Naive thymus-derived CD4-positive, alpha-beta T cell (primary cell): Measurements from ENCODE around the gene NACC2. TPM values are rescaled to one million over a fixed set of nuclear protein-coding genes. Genes with fewer than 3 reads are reported as not detected.

Source experiments
- ATAC-seq: fragments of 150-1000 bp; cut with Tn5 transposase; 2 replicates; pipeline ENCODE4 v1.10.0; 2021; ENCODE audit warnings: mild to moderate bottlenecking, moderate library complexity
- CTCF ChIA-PET: fragments of 350-600 bp; sonication (Branson Sonifier 250); formaldehyde crosslinking; loops from one replicate; lab custom pipeline; 2021; ENCODE audit warnings: antibody characterized with exemption; lab: Charles Lee
- POLR2A ChIA-PET: fragments of 350-600 bp; sonication (Branson Sonifier 250); formaldehyde crosslinking; loops from one replicate; lab custom pipeline; 2021; ENCODE audit warnings: antibody characterized with exemption, inconsistent platforms; lab: Charles Lee
- DNase-seq, 9 donors: peaks; one replicate each; pipeline versions ENCODE4 v3.0.0 to v3.0.0-alpha.2; 2020 to 2022; ENCODE audit warnings: mixed read lengths in 1 of 9
- H3K27ac ChIP-seq: one replicate; pipeline ENCODE4 v1.7.0; 2013; ENCODE audit warnings: mild to moderate bottlenecking, low read depth, low read length, moderate library complexity
- H3K27me3 ChIP-seq, 2 donors: one replicate each; pipeline ENCODE4 v1.7.0; 2013; ENCODE audit warnings: low read length in 2 of 2, mild to moderate bottlenecking in 2 of 2, moderate library complexity in 2 of 2; ENCODE audit not compliant: control insufficient read depth in 2 of 2, insufficient read depth in 2 of 2
- H3K36me3 ChIP-seq, 3 experiments: 1 replicate in 2 of 3; 2 replicates in 1 of 3; pipeline ENCODE4 v1.7.0; 2013; ENCODE audit warnings: low read length in 3 of 3, mild to moderate bottlenecking in 3 of 3, moderate library complexity in 1 of 3; ENCODE audit not compliant: insufficient read depth in 3 of 3, control insufficient read depth in 2 of 3
- H3K4me1 ChIP-seq, 2 donors: one replicate each; pipeline ENCODE4 v1.7.0; 2013; ENCODE audit warnings: low read length in 2 of 2, mild to moderate bottlenecking in 2 of 2, moderate library complexity in 1 of 2; ENCODE audit not compliant: control insufficient read depth in 2 of 2, insufficient read depth in 2 of 2
- H3K4me3 ChIP-seq: 2 replicates; pipeline ENCODE4 v1.7.0; 2013; ENCODE audit warnings: mild to moderate bottlenecking, low read length
- H3K9me3 ChIP-seq, 3 experiments: 1 replicate in 2 of 3; 2 replicates in 1 of 3; pipeline ENCODE4 v1.7.0; 2013; ENCODE audit warnings: low read length in 3 of 3; ENCODE audit not compliant: control insufficient read depth in 2 of 3
- H3K27ac Mint-ChIP-seq, 9 donors: one replicate each; pipeline ENCODE4 v1.8.0; 2020 to 2022; ENCODE audit warnings: mixed read lengths in 9 of 9, mild to moderate bottlenecking in 8 of 9, moderate library complexity in 5 of 9, inconsistent platforms in 2 of 9
- H3K27me3 Mint-ChIP-seq, 5 donors: one replicate each; pipeline ENCODE4 v1.8.0; 2021 to 2022; ENCODE audit warnings: mixed read lengths in 5 of 5, mild to moderate bottlenecking in 1 of 5
- H3K36me3 Mint-ChIP-seq, 5 donors: one replicate each; pipeline ENCODE4 v1.8.0; 2020 to 2022; ENCODE audit warnings: mixed read lengths in 5 of 5, mild to moderate bottlenecking in 3 of 5, inconsistent platforms in 1 of 5
- H3K4me1 Mint-ChIP-seq, 7 donors: one replicate each; pipeline ENCODE4 v1.8.0; 2020 to 2022; ENCODE audit warnings: mixed read lengths in 7 of 7, mild to moderate bottlenecking in 3 of 7, inconsistent platforms in 1 of 7
- H3K4me3 Mint-ChIP-seq, 10 donors: one replicate each; pipeline ENCODE4 v1.8.0; 2020 to 2022; ENCODE audit warnings: mild to moderate bottlenecking in 10 of 10, mixed read lengths in 10 of 10, moderate library complexity in 6 of 10, inconsistent platforms in 2 of 10
- H3K9me3 Mint-ChIP-seq, 11 donors: one replicate each; pipeline ENCODE4 v1.8.0; 2020 to 2022; ENCODE audit warnings: mixed read lengths in 11 of 11, mild to moderate bottlenecking in 4 of 11, inconsistent platforms in 1 of 11, moderate library complexity in 1 of 11
- intact Hi-C, 2 donors: fragments of 100-400 bp; cut with micrococcal nuclease; formaldehyde crosslinking; loops; one replicate each; pipeline ENCODE4 v1.15.1; 2023
- polyA plus RNA-seq, 2 donors: library from polyadenylated mRNA; unstranded; fragments of 300-500 nt; fragmentation: Illumina TruSeq; gene quantifications; one replicate each; pipeline ENCODE4 v1.2.3, GENCODE V29; 2021
- total RNA-seq, 6 experiments: library from RNA in 5 of 6; stranded (reverse) in 5 of 6; gene quantifications; 1 replicate in 5 of 6; 2 replicates in 1 of 6; pipeline ENCODE4 v1.2.3 and lab custom pipeline; 2021 to 2026

NACC2 gene
- total and polyA plus RNA-seq, 7 experiments from 2014 or later, result 0.92 to 17.7 (median 7.5) TPM

DNA sequence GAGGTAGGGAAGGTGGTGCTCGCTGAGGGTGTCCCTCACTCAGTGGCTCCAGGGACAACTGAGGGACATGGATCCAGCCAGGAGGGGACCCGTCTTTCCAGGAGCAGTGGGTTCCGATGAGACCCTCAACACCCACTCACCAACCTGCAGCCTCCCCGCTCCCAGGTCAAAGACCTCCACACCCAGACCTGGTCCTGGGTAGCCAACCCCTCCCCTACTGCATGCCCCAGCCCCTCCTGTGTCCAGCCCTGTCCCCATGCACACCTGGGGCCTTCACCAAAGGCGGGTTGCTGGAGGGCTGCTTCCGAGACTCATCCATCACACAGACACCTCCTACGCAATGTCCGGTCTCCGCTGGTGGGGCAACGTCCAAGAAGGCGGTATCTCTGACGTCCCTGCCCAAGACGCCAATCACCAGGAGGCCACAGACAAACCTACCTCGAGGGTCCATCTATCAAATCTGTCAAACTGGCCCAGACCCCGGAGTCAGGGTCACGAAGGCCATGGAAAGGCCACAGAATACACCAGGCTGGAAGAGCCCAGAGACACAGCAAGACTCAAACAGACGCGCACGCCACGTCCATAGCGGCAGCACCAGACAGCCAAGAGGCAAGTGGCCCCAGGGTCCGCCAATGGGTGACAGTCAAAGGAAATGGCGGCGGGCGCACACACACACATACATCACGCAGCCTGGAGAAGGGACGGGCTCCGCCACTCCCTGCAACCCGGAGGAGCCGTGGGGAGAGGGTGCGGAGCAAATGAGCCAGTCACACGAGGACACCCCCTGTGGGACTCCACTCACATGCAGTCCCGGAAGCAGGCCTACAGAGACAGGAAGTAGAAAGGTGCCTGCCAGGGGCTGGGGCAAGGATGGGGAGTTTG is 10.8 kb downstream of the NACC2 start:
- ChIA-PET POLR2A (no interaction called here), CTCF (no interaction called here)
- H3K9me3 ChIP-seq, result no peaks in the 10 kb centered on the region
- H3K36me3 ChIP-seq, result no peaks in the 10 kb centered on the region
- ATAC-seq (no peak), DNase-seq (no peak)
- intact Hi-C loops, result no loop called here
- no peak overlapping the region for H3K27ac ChIP-seq
- Mint-ChIP-seq H3K27ac (peak overlapping the region in 1 of 9 donors; percentile 23), H3K9me3 (no peaks in the 10 kb centered on the region), H3K36me3 (peaks cover 0 to 3% (median 0%) of the 10 kb centered on the region in 5 donors), H3K27me3 (no peaks in the 10 kb centered on the region), H3K4me1 (peaks cover 0 to 22% (median 18%) of the 10 kb centered on the region in 7 donors), H3K4me3 (no peak overlapping the region)
- H3K4me1 ChIP-seq, result peaks cover 5 to 8% of the 10 kb centered on the region in 2 donors
- H3K4me3 ChIP-seq, result no peak overlapping the region
- H3K27me3 ChIP-seq, result no peaks in the 10 kb centered on the region

DNA sequence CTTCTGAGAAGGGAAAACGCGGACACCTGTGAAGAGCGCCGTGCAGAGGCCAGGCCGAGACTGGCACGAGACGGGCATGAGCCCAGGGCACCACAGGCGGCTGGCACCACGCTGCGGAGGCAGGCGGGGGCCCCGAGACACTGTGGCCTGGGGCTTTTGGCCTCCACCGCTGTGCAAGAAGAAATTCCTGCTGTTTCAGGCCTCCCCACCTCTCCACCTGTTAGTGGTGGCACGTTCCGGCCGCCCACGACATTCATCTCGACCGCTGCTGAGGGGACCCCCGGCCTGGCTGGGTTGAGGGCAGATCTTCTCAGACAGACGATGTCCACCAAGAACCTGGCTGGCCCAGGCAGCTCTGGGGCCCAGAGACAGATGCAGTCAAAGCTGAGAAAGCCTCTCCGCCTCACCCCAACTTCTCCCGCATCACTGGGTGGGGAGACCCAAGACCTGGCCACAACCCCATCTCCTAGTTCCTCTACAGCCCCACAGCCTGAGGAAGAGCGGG is 11.5 kb downstream of the NACC2 start:
- Mint-ChIP-seq H3K27ac (no peak overlapping the region), H3K4me1 (peaks cover 0 to 27% (median 18%) of the 10 kb centered on the region in 7 donors), H3K36me3 (peaks cover 0 to 3% (median 0%) of the 10 kb centered on the region in 5 donors), H3K4me3 (no peak overlapping the region), H3K27me3 (no peaks in the 10 kb centered on the region), H3K9me3 (no peaks in the 10 kb centered on the region)
- intact Hi-C loops, result no loop called here
- Histone ChIP-seq H3K27ac (no peak overlapping the region), H3K9me3 (no peaks in the 10 kb centered on the region), H3K27me3 (no peaks in the 10 kb centered on the region), H3K4me3 (no peak overlapping the region), H3K4me1 (peaks cover 0 to 3% of the 10 kb centered on the region in 2 donors), H3K36me3 (no peaks in the 10 kb centered on the region)
- ATAC-seq, result no peak
- DNase-seq, result no peak
- ChIA-PET POLR2A (no interaction called here), CTCF (no interaction called here)

DNA sequence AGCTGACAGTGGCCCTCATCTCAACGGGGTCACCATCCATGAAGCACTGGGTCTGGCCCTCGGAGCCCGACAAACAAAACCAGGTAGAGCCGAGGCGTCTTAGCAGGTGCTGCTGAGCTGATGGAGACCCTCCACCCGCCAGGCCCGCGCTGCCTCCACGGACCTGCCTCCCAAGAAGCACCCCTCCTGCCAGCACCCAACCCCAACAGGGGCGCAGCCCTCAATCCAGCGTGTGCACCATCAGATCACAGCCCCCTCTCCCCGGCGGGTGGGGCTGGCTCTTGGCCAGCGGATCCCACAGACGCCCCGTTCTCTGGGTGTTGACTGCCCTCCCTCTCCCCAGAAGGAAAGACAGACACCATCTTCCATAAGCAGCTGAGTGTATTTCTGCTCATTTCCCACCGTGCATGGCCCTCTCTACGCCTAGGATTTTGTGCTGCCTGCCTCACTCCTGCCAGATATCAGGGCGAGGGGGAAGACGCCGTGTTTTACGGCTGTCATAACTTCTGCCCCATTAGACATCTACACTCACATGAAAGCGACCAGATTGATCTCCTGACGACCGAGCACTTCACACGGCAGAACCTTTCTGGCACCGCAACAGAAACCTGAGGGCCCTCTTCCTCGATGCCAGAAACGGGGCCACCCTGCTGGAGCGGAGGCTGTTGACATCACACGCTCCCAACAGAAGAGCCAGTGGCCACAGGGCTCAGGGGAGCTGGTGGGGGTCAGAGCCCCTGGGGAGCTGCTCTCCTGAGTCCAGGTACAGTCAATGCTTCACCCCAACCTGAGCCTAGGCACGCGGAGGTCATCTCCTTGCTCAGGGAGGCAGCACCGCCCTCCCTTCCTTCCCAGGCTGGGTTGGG is 12.4 kb downstream of the NACC2 start:
- ChIA-PET POLR2A (no interaction called here), CTCF (no interaction called here)
- Mint-ChIP-seq H3K36me3 (peaks cover 0 to 3% (median 0%) of the 10 kb centered on the region in 5 donors), H3K4me1 (peaks cover 0 to 27% (median 18%) of the 10 kb centered on the region in 7 donors), H3K9me3 (no peaks in the 10 kb centered on the region), H3K27ac (peak overlapping the region in 1 of 9 donors; percentile 82), H3K27me3 (no peaks in the 10 kb centered on the region), H3K4me3 (no peak overlapping the region)
- ATAC-seq (no peak), DNase-seq (no peak)
- Histone ChIP-seq H3K27ac (no peak overlapping the region), H3K9me3 (no peaks in the 10 kb centered on the region), H3K4me3 (no peak overlapping the region), H3K4me1 (no peaks in the 10 kb centered on the region), H3K36me3 (no peaks in the 10 kb centered on the region), H3K27me3 (no peaks in the 10 kb centered on the region)
- intact Hi-C loops, result no loop called here

DNA sequence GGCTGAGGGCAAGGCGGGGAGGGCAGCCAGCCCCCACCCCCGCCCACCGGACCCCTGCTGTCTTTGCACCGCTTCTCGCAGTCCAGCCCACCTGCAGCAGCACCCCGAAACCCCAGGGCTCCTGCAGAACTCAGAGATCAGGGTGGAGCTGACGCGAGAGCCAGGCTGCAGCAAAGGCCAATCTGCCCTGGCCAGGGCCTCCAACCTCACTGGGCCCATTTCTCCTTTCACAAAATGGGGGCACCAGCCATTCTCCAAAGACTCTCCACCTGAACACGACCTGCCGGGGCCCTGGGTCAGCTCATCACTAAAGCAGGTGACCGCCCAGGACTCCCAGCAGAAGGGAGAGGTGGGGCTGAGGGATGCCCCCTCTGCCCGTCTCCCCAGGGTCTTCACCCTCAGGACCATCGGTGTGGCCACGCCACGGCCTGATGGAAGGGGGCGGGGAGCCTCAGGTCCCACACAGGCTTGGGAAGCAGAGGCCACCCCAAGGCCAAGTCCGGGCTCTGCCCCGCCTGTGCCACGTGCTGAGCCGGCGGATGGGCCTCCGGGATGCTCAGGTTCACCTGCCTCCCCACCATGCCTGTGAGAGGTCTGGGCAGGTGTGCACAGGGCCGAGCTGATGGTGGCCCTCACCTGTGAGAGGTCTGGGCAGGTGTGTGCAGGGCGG is 13.1 kb downstream of the NACC2 start:
- CTCF ChIA-PET, result no interaction called here
- Mint-ChIP-seq H3K27me3 (no peaks in the 10 kb centered on the region), H3K36me3 (peaks cover 0 to 3% (median 0%) of the 10 kb centered on the region in 5 donors)

DNA sequence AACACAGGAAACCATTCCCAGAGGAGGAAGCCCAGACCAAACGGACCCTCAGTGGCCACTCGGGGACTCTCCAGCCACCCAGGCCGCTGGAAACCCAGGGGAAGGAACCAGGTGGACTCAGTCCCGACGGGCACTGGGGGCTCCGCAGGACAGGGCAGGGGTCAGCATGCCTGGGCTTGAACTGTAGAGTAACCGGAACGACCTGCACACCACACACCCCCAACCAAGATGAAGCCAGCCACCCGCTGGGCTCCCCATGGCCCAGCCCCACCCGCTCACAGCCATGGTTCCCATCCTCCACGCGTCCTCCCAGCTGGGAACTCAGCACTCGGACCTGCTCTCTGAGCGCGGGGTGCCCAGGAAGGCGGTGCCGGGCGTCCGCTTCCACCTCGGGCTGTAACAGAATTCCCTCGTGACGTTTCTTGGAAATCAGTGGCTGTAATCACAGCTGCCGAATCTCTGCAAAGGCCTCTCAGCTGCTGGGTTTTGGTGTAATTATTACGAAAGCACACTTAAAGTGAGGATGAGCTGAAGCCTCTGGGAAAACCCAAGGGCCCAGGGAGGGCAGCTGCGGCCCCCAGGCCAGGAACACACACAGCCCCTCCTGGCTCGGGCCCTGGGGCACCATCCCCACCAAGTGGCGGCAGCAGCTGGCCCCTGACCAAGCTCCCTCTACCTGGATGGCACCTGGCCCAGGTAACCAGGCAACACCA is 13.8 kb downstream of the NACC2 start:
- ATAC-seq (no peak), DNase-seq (no peak)
- no peaks in the 10 kb centered on the region for H3K9me3 Mint-ChIP-seq
- H3K36me3 Mint-ChIP-seq, result peaks cover 0 to 3% (median 0%) of the 10 kb centered on the region in 5 donors
- CTCF ChIA-PET, result no interaction called here
- intact Hi-C loops, result no loop called here
- no peak overlapping the region for H3K27ac ChIP-seq
- POLR2A ChIA-PET, result no interaction called here
- no peak overlapping the region for H3K27ac Mint-ChIP-seq
- peaks cover under 1 to 30% (median 18%) of the 10 kb centered on the region in 7 donors for H3K4me1 Mint-ChIP-seq
- no peaks in the 10 kb centered on the region for H3K27me3 ChIP-seq
- H3K4me1 ChIP-seq, result peaks cover 0 to 2% of the 10 kb centered on the region in 2 donors
- H3K9me3 ChIP-seq, result no peaks in the 10 kb centered on the region
- no peak overlapping the region for H3K4me3 Mint-ChIP-seq
- no peaks in the 10 kb centered on the region for H3K36me3 ChIP-seq
- no peak overlapping the region for H3K4me3 ChIP-seq
- peaks cover 0 to 1% (median 0%) of the 10 kb centered on the region in 5 donors for H3K27me3 Mint-ChIP-seq

More for the DNA sequence above, 13.1 kb downstream of the NACC2 start:
- no peak overlapping the region for H3K4me3 Mint-ChIP-seq
- Histone ChIP-seq H3K36me3 (no peaks in the 10 kb centered on the region), H3K27me3 (no peaks in the 10 kb centered on the region), H3K4me1 (no peaks in the 10 kb centered on the region), H3K9me3 (no peaks in the 10 kb centered on the region), H3K4me3 (no peak overlapping the region), H3K27ac (no peak overlapping the region)
- H3K27ac Mint-ChIP-seq, result no peak overlapping the region
- no peak for DNase-seq
- peaks cover 0 to 31% (median 21%) of the 10 kb centered on the region in 7 donors for H3K4me1 Mint-ChIP-seq
- intact Hi-C loops, result no loop called here
- POLR2A ChIA-PET, result no interaction called here
- no peaks in the 10 kb centered on the region for H3K9me3 Mint-ChIP-seq
- ATAC-seq, result no peak

DNA sequence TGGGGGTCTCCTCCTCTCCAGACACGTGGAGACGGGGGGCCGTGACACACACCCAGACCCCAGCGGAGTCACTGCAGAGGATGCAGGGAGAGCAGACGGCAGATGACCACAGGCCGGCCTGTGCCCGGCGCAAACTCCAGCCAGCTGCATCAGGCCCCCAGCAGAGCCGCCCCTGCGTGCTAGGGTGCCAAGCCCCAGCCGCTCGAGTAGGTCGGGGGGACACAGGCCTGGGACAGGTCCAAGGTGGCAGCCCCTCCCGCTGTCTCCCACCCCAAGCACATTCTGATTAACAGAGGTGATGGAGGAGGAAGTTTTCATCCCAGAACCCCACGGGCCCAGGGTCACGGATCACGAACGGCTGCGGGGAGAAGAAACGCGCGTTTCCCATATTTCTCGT is 14.4 kb downstream of the NACC2 start:
- Mint-ChIP-seq H3K27me3 (peaks cover 0 to 6% (median 0%) of the 10 kb centered on the region in 5 donors), H3K36me3 (peaks cover 0 to 3% (median 0%) of the 10 kb centered on the region in 5 donors), H3K4me3 (no peak overlapping the region), H3K4me1 (peaks cover 2 to 35% (median 24%) of the 10 kb centered on the region in 7 donors), H3K27ac (no peak overlapping the region), H3K9me3 (no peaks in the 10 kb centered on the region)
- Histone ChIP-seq H3K9me3 (no peaks in the 10 kb centered on the region), H3K36me3 (no peaks in the 10 kb centered on the region), H3K4me3 (no peak overlapping the region), H3K27me3 (no peaks in the 10 kb centered on the region), H3K4me1 (peaks cover 0 to 4% of the 10 kb centered on the region in 2 donors), H3K27ac (no peak overlapping the region)
- ChIA-PET CTCF (no interaction called here), POLR2A (no interaction called here)
- no peak for DNase-seq
- intact Hi-C loops, result no loop called here
- ATAC-seq, result no peak
